HFF-Myc (cell line): ENCODE data around the gene GAA.

Experiments
- DNase-seq: peaks from one replicate; pipeline ENCODE4 v3.0.0-alpha.2; 2011; ENCODE audit warnings: low read depth; ENCODE audit errors: extremely low read depth
- H3K4me3 ChIP-seq: replicated peaks from 2 replicates; pipeline ENCODE4 v1.5.1; 2011; ENCODE audit warnings: low read depth, mild to moderate bottlenecking, control low read depth, low read length
- CTCF ChIP-seq: IDR thresholded peaks from 2 replicates; pipeline ENCODE4 v1.5.1; 2012; ENCODE audit warnings: mild to moderate bottlenecking, low read depth, low read length, control low read depth; ENCODE audit errors: missing control alignments

Gene GAA

GRCh38 chr17:80116921-80117380 is 15.6 kb downstream of the GAA start:
- no peak for TF ChIP-seq CTCF
- no peak overlapping the region for H3K4me3 ChIP-seq
- DNase-seq, result no peak

- no peak for DNase-seq
- TF ChIP-seq CTCF, result no peak
- H3K4me3 ChIP-seq, result no peak overlapping the region
Measured at GRCh38 chr17:80117491-80118401, 16.4 kb downstream of the GAA start.

- no peak for TF ChIP-seq CTCF
- DNase-seq, result no peak
Measured at GRCh38 chr17:80118601-80119270, 17.4 kb downstream of the GAA start.

GRCh38 chr17:80119271-80119791 is 17.9 kb downstream of the GAA start:
- no peak for DNase-seq
- no peak overlapping the region for H3K4me3 ChIP-seq
- no peak for TF ChIP-seq CTCF

More at GRCh38 chr17:80118601-80119270, 17.4 kb downstream of the GAA start:
- H3K4me3 ChIP-seq, result no peak overlapping the region

GRCh38 chr17:80119839-80120238 is 18.5 kb downstream of the GAA start:
- no peak overlapping the region for H3K4me3 ChIP-seq
- no peak for TF ChIP-seq CTCF
- DNase-seq, result no peak

- DNase-seq, result no peak
- no peak for TF ChIP-seq CTCF
- no peak overlapping the region for H3K4me3 ChIP-seq
Measured at GRCh38 chr17:80122026-80122575, 20.7 kb downstream of the GAA start.
